Measurements from ENCODE around the gene MYLK2.

The MYLK2 gene

GRCh38 chr20:31864521-31865400 is 45.6 kb downstream of the MYLK2 start:
- TF ChIP-seq CTCF (conservative IDR thresholded peaks at IDR 0.05; ENCODE audit: low read depth): no peak
- DNase-seq (ENCODE audit: low spot score): no peak
- ChIA-PET CTCF (interaction anchor here (0.6 to 1.4 kb wide), 4 partner anchors 12 to 166 kb away, joined by 3 to 5 read pairs (median 4); partner anchors contain the start of gene PDRG1), POLR2A (ENCODE audit: low non-redundant PET) (no interaction called here)
- no peak overlapping the region for H3K27ac ChIP-seq

- no peak overlapping the region for H3K27ac ChIP-seq
- CTCF ChIA-PET: no interaction called here
- DNase-seq (ENCODE audit: low spot score): no peak
- POLR2A ChIA-PET (ENCODE audit: low non-redundant PET): no interaction called here
- no peak for TF ChIP-seq CTCF (conservative IDR thresholded peaks at IDR 0.05; ENCODE audit: low read depth)
These were observed 47.1 kb downstream of the MYLK2 start for GRCh38 chr20:31866221-31866620.

DNA sequence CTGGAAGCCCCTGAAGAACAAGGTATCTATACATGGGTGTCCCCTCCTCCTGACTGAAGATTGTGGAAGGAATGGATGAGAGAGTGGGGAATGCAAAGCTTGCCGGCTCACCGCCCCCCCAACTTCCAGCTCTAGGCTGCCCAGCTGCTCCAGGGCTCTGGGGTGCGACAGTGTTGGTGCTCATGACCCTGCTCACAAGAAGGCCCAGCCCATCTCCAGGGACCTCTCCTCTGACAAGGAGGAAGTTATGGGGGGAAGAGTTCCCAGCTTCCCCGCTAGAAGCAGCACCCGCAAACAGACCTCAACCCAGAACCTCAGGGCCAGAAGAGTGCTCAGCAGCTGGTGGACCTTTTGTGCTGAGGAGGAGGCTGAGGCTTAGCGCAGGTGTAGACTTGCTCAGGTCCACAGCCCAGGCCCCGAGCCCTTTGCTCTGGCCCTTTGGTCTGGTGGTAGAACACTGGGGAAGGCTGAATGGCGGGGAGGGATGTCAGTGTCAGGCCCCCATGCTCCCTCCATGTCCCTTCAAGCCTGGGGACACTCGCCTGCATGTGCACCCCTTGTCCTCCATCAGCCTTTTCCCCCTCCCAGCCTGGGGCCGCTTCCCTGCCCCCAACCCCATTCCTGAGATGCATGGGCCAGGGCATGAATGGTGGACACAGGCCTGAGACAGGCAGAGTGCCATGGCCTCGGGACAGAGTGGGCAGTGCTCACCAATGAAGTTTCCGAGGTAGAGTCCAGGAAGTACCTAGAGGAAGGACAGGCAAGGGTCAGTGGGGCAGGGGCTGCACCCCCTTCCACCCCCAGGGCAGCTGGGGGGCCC is 49.9 kb downstream of the MYLK2 start:
- POLR2A ChIA-PET (ENCODE audit: low non-redundant PET): no interaction called here
- no peak overlapping the region for H3K27ac ChIP-seq
- CTCF ChIA-PET: interaction anchor here (0.6 to 4.4 kb wide), 4 partner anchors 16 to 83 kb away, joined by 3 to 12 read pairs (median 5); partner anchors contain the start of gene PDRG1
- DNase-seq (ENCODE audit: low spot score): no peak
- no peak for TF ChIP-seq CTCF (conservative IDR thresholded peaks at IDR 0.05; ENCODE audit: low read depth)

- no peak overlapping the region for H3K27ac ChIP-seq
- CTCF ChIA-PET: interaction anchor here (0.7 to 4.4 kb wide), 2 partner anchors 17 to 47 kb away, joined by 4 to 12 read pairs; no protein-coding TSS in a partner anchor
- POLR2A ChIA-PET (ENCODE audit: low non-redundant PET): no interaction called here
- DNase-seq (ENCODE audit: low spot score): no peak
- TF ChIP-seq CTCF (conservative IDR thresholded peaks at IDR 0.05; ENCODE audit: low read depth): no peak
These were observed 50.5 kb downstream of the MYLK2 start for GRCh38 chr20:31869673-31869941.

DNA sequence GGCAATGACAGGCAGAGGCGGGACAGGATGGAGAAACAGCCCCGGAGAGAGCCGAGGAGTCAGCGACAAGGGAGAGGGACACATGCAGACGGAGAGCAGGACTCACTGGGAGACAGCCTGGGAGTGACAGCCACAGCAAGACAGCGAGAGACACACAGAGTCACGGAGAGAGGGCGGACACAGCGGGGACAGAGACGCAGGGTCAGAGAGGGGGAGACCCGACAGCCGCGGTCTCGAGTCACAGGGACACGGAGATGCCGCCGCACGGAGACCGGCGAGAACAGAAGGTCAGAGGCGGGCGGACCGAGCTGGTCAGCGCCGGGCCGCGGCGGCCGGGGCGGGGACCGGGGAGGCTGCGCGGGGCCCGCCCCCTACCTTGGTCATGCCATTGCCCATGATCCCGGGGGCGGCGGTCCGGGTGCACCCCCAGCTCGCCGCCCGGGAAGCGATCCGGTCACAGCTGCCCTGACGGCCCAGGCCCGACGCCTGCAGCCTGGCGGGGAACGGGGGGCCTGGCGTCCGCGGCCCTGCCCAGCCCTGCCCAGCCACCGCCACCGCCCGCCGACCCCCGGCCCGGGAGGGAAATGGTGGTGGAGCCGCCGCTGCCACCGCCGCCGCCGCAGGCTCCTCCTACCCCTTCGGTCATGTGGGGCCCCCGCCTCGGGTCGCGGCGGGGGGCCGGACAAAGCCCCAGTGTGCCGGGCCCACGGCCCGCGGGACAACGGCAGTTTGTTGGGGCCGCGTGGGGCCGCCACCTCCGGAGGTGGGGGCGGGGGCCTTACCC is 51.0 kb downstream of the MYLK2 start, which contains the start of the genes DUSP15 and TTLL9:
DUSP15 (minus strand) TSS at position 586 of the 784 bp plus-strand sequence; CDS start at position 396, 190 bp downstream.
TTLL9 (plus strand) TSS at position 693 of the 784 bp plus-strand sequence. CDS start 493 bp downstream, outside the sequence.
- TF ChIP-seq CTCF (conservative IDR thresholded peaks at IDR 0.05; ENCODE audit: low read depth): no peak
- no peak within 1 kb of the TSS for H3K27ac ChIP-seq
- POLR2A ChIA-PET (ENCODE audit: low non-redundant PET): no interaction called here
- CTCF ChIA-PET: interaction anchor here (0.6 to 4.4 kb wide), 4 partner anchors 18 to 149 kb away, joined by 3 to 12 read pairs (median 4); no protein-coding TSS in a partner anchor
- no peak for DNase-seq (ENCODE audit: low spot score)
